ENCODE data around the gene CA5A. TPM values are rescaled to one million over a fixed set of nuclear protein-coding genes. Genes with fewer than 3 reads are reported as not detected.
"Not testable (repeated sequence)": the region's sequence is repeated elsewhere in the genome, so short reads cannot be mapped to it uniquely, and the experiment has no call there.

The CA5A gene
- 0.23 TPM for polyA plus RNA-seq (2012; ENCODE audit: insufficient read depth, insufficient read length, low read depth)

GRCh38 chr16:87936375-87937230 is at the start of gene CA5A:
Gene CA5A, minus strand, starts transcription at chr16:87936529. Its CDS starts 79 bp downstream, at chr16:87936450.
- TF ChIP-seq CTCF (IDR thresholded peaks at IDR 0.05; ENCODE audit: low read depth, low read length), result no peak
- H3K36me3 ChIP-seq, result no peaks in the 10 kb centered on the region
- H3K9me3 ChIP-seq, result no peaks in the 10 kb centered on the region
- H3K4me1 ChIP-seq, result no peaks in the 10 kb centered on the region
- H3K27me3 ChIP-seq, result no peaks in the 10 kb centered on the region
- H3K4me3 ChIP-seq (ENCODE audit: low read depth, low read length), result no peak within 1 kb of the TSS
- no peak for DNase-seq

GRCh38 chr16:87985493-87985892 is 49.2 kb upstream of the CA5A start:
- not testable (repeated sequence) for H3K4me1 ChIP-seq; DNase-seq; H3K4me3 ChIP-seq (ENCODE audit: low read depth, low read length); H3K27me3 ChIP-seq; H3K36me3 ChIP-seq; H3K9me3 ChIP-seq

- TF ChIP-seq CTCF (IDR thresholded peaks at IDR 0.05; ENCODE audit: low read depth, low read length), result no peak
- no peaks in the 10 kb centered on the region for H3K27me3 ChIP-seq
- no peaks in the 10 kb centered on the region for H3K4me1 ChIP-seq
- no peaks in the 10 kb centered on the region for H3K9me3 ChIP-seq
- no peaks in the 10 kb centered on the region for H3K36me3 ChIP-seq
- no peak for DNase-seq
- no peak overlapping the region for H3K4me3 ChIP-seq (ENCODE audit: low read depth, low read length)
Measured at GRCh38 chr16:87984632-87985267, 48.4 kb upstream of the CA5A start.

- H3K4me3 ChIP-seq (ENCODE audit: low read depth, low read length); H3K27me3 ChIP-seq; DNase-seq; H3K9me3 ChIP-seq; H3K4me1 ChIP-seq; H3K36me3 ChIP-seq: not testable (repeated sequence)
Measured at GRCh38 chr16:87984180-87984579, 47.9 kb upstream of the CA5A start.

- not testable (repeated sequence) for H3K36me3 ChIP-seq; DNase-seq; H3K9me3 ChIP-seq; H3K27me3 ChIP-seq; H3K4me1 ChIP-seq; H3K4me3 ChIP-seq (ENCODE audit: low read depth, low read length)
Measured at GRCh38 chr16:87983737-87984097, 47.4 kb upstream of the CA5A start.

- H3K36me3 ChIP-seq; H3K4me3 ChIP-seq (ENCODE audit: low read depth, low read length); H3K27me3 ChIP-seq; H3K9me3 ChIP-seq; DNase-seq; H3K4me1 ChIP-seq: not testable (repeated sequence)
- peak; percentile 64 for TF ChIP-seq CTCF (IDR thresholded peaks at IDR 0.05; ENCODE audit: low read depth, low read length)
Measured at GRCh38 chr16:87983072-87983736, 46.9 kb upstream of the CA5A start.

- no peak for TF ChIP-seq CTCF (IDR thresholded peaks at IDR 0.05; ENCODE audit: low read depth, low read length)
- H3K9me3 ChIP-seq, result no peaks in the 10 kb centered on the region
- H3K27me3 ChIP-seq, result no peaks in the 10 kb centered on the region
- H3K36me3 ChIP-seq, result no peaks in the 10 kb centered on the region
- no peak overlapping the region for H3K4me3 ChIP-seq (ENCODE audit: low read depth, low read length)
- no peak for DNase-seq
- H3K4me1 ChIP-seq, result no peaks in the 10 kb centered on the region
Measured at GRCh38 chr16:87982581-87983041, 46.3 kb upstream of the CA5A start.

GRCh38 chr16:87981376-87981775 is 45.0 kb upstream of the CA5A start:
- not testable (repeated sequence) for H3K36me3 ChIP-seq; H3K9me3 ChIP-seq; H3K4me1 ChIP-seq; DNase-seq; H3K27me3 ChIP-seq; H3K4me3 ChIP-seq (ENCODE audit: low read depth, low read length)

- H3K36me3 ChIP-seq; DNase-seq; H3K4me3 ChIP-seq (ENCODE audit: low read depth, low read length); H3K27me3 ChIP-seq; H3K4me1 ChIP-seq; H3K9me3 ChIP-seq: not testable (repeated sequence)
Measured at GRCh38 chr16:87979911-87980630, 43.7 kb upstream of the CA5A start.

Measured in BE2C (cell line).